Fibroblast of skin of scalp (primary cell): ENCODE measurements around the gene TMEM259.
A peak's percentile ranks its signal among the peaks of the same experiment; 100 is the strongest.

Source experiments
- DNase-seq: peaks from one replicate; pipeline ENCODE4 v3.0.0-alpha.2; 2013

Gene TMEM259

DNA sequence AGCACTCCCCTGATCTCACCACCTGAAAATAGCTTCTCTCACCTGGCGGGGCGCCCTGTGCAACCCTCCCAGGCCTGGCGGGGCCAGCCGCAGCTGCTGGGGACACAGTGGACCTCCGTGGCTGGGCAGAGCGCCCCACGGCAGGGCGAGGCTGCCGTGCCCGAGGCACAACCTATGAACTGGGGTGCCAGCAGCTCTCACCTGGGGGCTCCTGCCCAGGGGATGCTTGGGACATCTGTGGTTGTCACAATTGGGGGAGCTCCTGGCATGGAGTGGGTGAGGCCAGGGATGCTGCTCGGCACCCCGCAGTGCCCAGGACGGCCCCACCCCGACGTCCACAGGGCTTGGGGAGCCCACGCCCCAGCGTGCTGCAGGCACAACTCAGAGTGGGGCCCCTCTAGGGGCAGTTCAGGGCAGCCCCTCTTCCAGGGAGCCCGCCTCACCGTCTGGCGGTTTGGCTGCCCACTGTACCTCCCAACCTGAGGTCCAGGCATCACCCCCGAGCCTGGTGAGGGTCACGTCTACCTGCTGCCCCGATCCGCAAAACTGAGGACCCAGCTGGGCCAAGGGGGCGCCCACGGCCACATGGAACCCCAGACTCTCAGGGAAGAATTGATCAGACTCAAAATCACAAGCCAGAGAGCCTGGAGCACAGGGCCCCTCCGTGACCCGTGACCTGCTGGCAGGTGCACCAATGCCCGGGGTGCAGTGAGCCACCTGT, 5.7 kb downstream of the TMEM259 start:
- DNase-seq, result no peak

DNA sequence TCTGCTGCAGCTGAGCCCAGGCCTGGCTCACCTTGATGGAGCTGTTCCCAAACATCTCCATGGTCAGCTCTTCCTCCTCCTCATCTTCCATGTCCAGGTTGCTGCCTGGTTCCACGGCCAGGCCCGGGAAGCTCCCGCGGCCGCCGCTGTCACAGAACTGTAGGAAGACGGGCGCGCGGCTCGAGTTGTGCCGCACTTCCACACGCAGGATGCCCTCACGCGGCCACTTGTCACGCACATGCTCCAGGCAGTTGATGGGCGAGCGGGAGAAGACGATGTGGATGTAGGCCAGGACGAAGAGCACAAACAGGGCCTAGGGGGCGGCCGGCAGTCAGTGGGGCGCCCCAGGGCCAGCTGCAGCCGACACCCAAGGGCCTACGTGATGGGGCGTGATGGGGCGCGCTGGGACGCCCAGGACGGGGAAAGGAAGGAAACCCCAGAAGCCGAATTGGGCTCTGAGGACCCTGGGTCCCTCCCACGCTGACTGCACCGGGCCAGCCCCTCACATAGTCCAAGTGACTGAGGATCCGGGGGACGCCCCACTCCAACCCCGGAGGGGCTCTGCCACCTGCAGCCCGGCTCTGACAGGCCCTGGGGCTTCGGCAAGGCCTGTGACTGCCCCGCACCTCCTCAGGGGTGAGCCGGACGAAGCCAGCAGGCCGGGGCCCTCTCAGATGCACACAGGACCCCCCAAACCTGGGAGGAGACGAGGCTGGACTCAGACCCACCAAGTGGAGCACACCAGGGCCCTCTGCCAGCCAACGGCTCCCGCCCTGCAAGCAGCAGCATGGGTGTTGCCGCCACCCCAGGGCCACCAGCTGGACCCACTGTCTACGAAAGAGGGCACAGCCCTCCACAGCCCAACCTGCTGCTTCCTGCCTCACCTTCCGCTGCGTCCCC, 6.5 kb downstream of the TMEM259 start:
- no peak for DNase-seq

DNA sequence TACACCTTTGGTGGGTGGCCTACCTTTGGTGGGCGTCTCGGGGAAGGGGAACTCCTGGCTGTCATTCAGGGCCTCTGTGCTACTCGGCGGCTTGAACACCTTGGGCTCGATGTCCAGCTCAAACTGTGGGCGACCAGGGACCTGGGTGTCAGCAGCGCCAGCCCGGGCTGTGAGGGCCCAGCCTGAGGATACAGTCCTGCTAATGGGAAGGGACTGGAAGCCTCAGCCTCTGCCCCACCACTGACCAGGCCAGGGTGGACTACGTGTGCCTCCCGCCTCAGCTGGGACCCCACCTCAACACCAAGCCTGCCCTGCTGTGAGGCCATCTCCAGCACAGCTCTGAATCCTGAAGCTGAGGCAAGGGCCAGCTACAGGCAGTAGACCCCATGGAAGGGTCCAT, 7.7 kb downstream of the TMEM259 start:
- no peak for DNase-seq

- no peak for DNase-seq
Measured at GRCh38 chr19:1012334-1012733, 8.6 kb downstream of the TMEM259 start.

GRCh38 chr19:1011831-1012333, 9.0 kb downstream of the TMEM259 start:
- no peak for DNase-seq

GRCh38 chr19:1010586-1011510, 10.1 kb downstream of the TMEM259 start:
- DNase-seq, result no peak

DNA sequence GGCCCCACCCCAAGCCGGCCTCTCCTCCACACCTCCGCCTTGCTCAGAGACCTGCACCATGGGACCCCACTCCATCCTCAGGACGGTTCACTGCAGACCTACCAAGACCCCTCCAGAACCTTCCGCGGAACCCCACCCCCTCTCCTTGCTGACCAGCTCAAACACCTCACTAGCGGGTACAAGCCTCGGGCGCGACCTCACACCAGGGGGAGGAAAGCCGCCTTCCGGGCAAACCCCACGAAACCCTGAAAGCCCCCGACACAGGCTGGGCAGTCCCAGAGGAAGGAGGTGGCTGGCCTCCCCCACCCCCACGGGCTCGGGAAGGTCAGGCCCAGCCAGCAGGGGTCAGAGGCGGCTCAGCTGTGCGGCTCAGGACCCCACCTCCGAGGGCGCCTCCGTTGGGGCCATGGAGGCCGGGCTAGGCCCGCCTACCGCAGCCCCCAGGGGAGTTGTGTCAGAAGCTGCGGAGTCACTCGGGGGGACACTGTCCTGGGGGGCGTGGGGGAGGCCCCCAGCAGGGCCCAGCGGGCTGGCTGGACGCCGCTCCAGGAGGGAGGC, 10.9 kb downstream of the TMEM259 start:
- no peak for DNase-seq

DNA sequence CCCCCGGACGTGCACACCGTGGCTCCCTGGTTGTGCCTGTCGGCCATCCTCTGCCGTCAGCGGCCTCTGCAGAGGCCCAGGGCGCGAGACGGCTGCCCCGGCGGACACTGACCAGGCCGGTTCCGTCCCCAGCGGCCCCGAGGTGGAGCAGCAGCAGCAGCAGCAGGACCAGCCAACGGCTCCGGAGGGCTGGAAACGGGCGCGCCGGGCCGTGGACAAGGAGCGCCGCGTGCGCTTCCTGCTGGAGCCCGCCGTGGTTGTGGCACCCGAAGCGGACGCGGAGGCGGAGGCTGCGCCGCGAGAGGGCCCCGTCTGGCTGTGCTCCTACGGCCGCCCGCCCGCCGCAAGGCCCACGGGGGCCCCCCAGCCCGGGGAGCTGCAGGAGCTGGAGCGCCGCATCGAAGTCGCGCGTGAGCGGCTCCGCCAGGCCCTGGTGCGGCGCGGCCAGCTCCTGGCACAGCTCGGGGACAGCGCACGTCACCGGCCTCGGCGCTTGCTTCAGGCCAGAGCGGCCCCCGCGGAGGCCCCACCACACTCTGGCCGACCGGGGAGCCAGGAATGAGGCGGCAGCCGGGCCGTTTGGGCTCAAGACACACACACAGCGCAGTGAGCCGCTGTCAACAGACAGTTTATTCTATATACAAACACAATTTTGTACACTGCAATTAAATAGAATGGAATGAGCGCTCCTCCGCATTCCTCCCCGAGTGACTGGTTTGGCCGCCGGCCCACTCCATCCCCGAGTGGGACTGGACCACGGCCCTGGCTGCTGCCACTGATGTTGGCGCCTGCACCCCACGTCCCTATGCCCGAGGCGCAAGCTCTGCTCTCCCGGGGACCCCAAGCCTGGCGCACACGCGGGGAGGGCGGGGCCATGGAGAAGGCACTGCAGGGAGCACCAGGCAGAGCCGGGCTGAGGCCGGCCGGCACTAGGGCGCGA, 11.6 kb downstream of the TMEM259 start:
- no peak for DNase-seq

- DNase-seq, result no peak
Measured at GRCh38 chr19:1008268-1009040, 12.5 kb downstream of the TMEM259 start.

- DNase-seq, result no peak
Measured at GRCh38 chr19:1007399-1008251, 13.3 kb downstream of the TMEM259 start.

- DNase-seq, result no peak
Measured at GRCh38 chr19:1006711-1007398, 14.1 kb downstream of the TMEM259 start.

DNA sequence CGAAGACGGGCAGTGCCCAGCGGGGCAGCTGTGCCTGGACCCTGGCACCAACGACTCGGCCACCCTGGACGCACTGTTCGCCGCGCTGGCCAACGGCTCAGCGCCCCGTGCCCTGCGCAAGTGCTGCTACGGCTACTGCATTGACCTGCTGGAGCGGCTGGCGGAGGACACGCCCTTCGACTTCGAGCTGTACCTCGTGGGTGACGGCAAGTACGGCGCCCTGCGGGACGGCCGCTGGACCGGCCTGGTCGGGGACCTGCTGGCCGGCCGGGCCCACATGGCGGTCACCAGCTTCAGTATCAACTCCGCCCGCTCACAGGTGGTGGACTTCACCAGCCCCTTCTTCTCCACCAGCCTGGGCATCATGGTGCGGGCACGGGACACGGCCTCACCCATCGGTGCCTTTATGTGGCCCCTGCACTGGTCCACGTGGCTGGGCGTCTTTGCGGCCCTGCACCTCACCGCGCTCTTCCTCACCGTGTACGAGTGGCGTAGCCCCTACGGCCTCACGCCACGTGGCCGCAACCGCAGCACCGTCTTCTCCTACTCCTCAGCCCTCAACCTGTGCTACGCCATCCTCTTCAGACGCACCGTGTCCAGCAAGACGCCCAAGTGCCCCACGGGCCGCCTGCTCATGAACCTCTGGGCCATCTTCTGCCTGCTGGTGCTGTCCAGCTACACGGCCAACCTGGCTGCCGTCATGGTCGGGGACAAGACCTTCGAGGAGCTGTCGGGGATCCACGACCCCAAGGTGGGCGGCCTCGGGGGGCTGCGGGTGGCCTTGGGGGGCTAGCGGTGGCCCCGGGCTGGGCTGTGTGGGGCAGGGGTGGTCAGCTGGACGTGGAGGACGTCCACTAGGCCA, 15.9 kb downstream of the TMEM259 start:
- DNase-seq, result no peak

DNA sequence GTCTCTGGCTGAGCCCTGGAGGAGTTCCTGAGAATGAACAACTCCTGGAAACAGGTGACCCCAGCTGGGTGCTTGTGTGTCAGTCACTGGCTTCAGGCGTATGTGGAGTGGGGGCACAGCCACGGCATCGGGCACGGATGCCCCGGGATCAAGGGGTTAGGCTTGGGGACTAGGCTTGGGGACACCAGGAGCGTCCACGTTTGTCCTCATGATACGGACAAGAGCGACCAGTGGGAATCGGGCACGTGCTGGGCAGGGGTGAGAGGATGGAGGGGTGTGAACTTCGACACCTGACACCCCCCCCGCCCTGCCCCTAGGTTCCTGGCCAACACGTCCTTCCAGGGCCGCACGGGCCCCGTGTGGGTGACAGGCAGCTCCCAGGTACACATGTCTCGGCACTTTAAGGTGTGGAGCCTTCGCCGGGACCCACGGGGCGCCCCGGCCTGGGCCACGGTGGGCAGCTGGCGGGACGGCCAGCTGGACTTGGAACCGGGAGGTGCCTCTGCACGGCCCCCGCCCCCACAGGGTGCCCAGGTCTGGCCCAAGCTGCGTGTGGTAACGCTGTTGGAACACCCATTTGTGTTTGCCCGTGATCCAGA, 16.6 kb downstream of the TMEM259 start:
- DNase-seq, result no peak

GRCh38 chr19:1003283-1003682, 17.6 kb downstream of the TMEM259 start:
- no peak for DNase-seq

- no peak for DNase-seq
Measured at GRCh38 chr19:1002600-1002999, 18.3 kb downstream of the TMEM259 start.

GRCh38 chr19:1001538-1002166, 19.3 kb downstream of the TMEM259 start:
- DNase-seq, result peak; percentile 27
